ENCODE results near the gene HDAC11.
"Not testable (repeated sequence)": the region's sequence is repeated elsewhere in the genome, so short reads cannot be mapped to it uniquely, and the experiment has no call there.

Gene HDAC11

DNA sequence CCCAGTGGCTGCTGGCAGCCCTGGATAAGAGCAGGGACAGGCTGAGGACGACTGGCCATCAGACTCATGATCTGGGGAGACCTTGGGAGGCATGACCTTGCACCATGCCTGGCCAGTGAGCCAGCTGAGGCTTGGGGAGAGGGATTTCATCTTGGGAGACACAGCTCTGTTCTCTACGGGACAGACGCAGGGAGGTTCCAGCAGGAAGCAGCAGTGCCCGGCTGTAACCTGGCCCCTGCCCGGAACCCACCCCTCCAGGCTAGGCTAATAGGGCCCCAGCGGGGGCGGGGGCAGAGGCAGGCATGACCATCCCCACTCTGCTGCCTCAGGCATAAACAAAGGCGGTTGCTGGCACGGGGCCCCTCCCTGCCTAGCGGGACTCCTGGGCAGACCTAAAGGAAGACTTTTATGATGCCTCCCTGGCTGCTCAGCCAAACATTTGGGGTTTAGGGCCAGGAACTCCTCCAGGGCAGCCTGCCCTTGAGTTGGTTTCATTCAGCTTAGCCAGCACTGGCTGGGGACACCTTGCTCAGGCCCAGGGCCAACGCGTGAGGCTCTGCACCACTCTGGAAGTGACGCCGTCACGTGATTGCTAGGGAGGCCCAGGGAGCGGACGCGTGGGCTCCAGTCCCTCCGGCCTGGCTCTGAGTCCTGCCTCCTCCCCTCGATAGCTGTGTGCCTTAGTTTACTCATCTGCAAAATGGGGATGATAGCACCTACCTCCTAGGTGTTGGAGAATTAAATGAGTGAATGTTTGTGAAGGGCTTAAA lies 27.6 kb downstream of the HDAC11 start:
- no peak for DNase-seq (ENCODE audit: low read depth in 2 of 2)

DNA sequence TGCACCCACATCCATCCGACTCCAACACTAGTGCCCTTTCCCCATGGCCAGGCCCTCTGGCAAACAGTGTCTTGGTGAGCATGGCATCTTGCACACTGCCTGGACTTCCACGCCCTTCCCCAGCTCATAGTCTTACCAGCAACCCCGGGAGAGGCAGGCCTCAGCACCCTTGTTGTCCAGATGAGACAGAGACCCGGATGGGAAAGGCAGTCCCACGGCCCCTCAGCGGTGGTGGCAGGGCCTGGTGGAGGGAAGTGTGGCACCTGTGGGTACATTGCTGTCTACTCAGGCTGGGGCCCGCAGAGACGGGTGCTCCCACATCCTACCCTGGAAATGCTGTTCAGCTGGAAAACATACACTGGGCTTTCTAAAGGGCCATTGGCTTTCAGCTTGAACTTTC lies 28.4 kb downstream of the HDAC11 start:
- no peak for DNase-seq (ENCODE audit: low read depth in 2 of 2)

DNA sequence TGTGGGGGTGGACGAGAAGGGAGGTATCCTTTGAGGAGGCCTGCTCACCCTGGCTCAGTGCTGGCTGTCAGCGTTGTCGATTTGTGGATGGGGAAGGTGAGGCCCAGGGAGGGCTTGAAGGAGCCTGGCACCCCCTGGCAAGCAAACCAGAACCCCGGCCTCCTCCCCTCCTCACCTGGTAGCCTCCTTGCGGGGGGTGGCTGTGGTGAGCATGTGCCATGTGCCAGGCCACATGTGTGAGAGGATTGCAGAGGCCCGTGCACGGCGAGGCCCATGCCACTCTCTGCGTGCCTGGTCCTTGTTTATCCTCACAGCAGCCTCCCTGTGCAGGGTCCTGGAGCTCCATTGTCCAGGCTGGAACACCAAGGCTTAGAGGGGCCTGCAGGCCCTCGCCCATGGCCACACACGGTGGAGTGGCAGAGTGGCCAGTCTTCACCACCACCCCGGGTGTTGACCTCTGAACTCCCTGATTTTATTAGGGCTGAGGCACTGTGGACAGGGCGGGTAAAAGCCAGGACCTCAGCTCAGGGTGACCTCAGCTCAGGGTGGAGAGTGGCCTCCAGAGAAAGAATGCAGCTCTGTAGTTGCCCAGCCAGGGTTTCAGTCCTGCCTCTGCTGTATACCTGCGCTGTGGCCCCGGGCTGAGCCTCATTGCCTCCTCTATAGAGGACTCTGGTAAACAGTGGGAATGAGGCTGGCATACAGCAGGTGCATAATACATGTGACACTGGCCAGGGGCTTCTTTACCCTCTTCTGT lies 29.1 kb downstream of the HDAC11 start:
- DNase-seq (ENCODE audit: low read depth in 2 of 2) = no peak

DNA sequence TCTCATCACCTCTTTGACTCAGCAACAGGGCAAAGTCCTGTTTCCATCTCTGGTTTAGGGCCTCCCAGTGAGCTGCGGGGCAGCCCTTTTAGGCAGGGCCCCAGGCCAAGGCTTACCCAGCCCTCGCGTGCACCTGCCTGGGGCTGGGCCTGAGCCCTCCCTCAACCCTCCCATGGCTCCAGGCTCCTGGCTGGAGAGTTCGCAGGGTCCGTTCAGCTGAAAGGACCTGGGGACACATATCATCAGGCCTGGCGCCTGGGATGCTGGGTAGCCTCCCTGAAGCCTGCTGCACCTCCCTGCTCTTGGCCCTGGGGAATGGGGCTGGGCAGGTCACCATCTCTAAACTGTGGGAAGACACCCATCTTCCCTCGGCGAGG lies 29.7 kb downstream of the HDAC11 start:
- no peak for DNase-seq (ENCODE audit: low read depth in 2 of 2)

DNA sequence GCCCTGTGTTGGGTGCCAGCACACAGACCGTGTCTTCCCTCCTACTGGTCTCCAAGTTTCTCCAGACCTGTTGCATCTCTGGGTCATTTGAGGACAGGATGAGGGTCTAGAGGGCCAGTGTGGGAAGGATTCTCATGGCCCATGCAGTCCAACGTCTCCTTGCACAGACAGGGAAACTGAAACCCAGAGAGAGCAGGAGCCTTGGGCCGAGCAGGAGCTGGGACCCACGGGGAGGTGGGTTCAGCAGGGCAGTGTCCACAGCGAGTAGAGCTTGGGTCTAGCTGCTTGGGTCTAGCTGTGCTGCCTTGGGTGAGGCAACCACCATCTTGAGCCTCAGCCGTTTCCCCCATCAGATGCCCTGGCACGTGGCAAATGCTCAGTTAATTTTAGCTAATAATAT lies 32.3 kb downstream of the HDAC11 start:
- DNase-seq (ENCODE audit: low read depth in 2 of 2) = no peak

DNA sequence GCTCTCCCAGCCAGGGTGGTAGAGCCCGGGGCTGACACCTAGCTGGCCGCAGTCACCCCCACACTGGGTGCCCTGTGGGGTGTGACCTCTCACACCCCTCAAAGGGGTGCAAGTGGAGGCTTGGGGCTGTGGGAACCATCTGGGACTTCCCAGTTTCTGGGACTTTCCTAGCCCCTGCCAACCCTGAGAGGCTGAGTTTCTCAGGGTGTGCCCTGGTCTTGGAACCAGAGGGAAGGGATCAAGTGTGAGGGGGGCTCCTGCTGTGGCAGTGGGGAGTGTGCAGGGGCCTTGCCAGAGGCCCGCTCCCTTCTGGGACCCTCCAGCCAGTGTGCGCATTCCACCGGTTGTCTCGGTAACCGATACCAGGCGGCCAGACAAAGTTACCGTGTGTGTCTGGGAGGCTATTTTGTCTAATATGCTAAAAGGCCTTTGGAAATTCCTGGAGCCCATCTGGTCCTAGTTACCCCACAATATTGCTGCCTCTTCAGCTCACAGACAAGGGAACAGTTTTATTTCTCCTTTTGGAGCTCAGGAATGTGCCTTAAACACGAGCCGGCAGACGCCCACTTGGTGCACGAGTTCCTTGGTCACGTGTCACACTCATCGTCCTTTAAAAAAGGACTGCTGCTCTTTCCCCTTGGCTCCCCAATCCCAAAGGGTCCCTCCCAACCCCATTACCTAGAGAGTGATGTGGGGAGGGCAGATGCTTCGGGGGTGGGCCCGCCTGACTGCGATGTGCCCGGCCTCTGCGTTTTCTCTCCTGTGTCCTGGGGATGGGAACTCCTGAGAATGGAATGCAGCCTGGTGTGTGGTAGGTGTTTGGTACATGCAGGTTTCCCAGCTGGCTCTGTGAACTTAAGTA lies 33.2 kb downstream of the HDAC11 start:
- DNase-seq (ENCODE audit: low read depth in 2 of 2) = no peak

DNA sequence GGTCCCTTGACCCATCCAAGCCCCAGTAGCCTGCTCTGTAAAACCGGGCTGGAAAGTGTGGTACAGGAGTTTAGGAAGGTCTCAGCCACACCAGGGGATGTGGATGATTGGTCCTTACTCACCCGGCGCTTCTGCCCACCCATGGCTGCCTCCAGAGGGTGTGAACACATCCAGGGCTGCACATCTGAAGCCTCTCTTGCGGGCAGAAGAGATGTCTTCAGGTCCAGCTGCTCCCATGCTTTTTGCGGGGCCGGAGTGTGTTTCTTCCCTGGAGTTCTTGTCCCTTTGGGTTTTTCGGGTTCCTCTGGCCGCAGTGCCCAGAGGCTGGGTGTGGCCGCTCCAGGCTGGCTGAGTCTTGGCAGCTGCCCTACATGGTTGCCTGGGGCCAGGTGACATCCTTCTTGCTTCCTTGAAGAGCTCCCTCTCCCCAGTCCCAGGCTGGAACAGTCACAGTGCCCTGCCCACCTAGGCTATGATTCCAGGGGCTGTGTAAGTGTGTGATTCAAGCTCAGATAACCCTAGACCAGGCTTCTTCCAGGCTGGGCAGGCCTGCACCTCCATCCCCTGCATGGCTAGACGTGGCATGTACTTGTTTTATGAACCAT lies 33.9 kb downstream of the HDAC11 start:
- no peak for DNase-seq (ENCODE audit: low read depth in 2 of 2)

DNA sequence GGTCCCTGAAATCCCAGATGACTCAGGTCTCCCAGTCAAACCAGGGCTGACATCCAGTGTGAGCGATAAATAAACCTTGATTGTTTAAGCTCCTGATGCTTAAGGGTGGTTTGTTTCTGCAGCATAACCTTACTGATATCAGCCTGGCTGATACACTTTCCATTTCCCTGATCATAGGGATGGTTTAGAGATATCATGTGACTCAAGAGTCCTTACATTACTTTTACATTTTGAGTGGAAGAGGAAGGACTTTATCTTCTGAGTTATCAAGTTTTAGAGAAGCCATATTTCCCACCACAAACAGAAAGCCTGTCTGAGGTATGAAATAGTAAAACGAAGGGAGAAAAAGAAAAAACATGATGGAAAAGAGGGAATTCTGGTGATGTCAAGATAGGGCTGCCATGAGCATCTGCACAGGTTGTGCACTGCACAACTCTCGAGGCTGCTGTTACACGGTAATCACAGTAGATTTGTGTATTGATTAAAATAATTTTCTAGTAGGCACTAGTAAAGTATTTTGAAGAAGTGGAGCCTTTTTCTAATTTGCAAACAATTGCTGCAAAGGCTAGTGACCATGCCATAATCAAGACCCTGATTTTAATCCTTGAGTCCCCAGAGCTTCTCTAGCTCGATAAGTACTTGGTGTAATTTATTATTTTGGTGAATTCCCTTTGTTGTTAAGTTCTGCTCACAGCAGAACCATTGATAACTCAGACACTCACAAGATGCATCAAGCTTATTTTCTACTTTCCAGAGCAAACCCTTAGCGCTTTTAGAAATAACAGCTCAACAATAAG lies 34.7 kb downstream of the HDAC11 start:
- no peak for DNase-seq (ENCODE audit: low read depth in 2 of 2)

DNA sequence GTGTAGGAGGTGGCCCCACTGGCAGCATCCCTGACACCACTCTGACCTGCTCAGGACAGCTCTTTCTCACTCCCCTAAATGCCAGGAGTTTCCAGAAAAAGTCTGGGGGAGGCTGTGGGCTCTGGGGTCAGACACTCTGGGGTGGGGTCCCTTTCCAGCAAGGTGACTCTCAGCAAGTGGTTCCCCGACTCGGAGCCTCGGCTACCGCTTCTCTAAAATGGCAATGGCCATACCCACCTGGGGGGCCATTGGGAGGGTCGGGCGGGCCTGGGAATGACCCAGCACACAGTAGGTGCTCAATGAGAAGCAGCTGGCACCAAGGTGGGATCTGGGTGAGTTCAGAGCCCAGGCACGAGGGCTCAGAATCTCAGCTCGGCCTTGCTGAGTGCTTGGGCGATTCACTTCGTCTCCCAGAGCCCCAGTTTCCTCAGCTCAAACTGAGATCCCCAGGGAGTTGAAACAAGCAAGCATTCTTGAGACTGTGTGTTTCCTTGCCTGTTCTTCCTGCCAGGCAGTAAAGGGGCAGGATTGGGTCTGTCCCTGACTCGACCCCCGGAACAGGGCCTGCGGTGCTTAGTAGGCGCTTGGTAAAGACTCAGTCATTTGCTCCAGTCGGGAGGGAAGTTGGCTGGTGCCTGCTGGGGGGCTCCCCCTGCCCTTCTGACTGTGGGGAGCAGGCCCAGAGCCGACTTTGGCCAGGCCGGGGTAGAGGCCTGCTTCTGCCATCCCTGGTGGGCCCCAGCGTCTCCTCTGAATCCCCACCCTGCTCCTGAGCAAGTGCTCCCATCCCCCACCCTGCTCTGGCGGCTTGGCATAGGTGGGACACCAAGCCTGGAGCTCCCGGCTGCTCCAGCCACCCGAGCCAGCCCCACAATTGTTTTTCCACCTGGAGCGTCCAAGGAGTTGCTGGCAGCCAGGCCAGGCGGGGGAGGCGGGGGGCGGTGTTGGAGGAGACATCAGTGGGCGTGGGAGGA lies 36.0 kb downstream of the HDAC11 start:
- DNase-seq (ENCODE audit: low read depth in 2 of 2) = no peak

DNA sequence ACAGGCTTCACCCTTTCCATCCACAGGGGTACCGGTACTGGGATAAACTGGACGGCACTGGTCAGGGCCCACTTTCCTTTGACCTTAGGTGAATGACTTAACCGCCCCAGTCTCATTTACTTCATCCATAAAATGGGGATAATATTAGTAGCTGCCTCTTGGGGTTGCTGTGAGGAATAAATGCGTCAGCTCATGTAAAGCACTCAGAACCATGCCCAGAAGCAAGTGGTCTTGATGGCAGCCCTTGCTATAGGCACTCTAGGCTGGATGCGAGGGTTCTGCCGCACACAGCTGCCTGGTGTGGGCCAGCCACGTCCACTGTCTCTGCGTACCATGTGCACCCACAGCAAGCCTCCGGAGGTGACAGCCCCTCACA lies 36.6 kb downstream of the HDAC11 start:
- DNase-seq (ENCODE audit: low read depth in 2 of 2) = no peak

DNA sequence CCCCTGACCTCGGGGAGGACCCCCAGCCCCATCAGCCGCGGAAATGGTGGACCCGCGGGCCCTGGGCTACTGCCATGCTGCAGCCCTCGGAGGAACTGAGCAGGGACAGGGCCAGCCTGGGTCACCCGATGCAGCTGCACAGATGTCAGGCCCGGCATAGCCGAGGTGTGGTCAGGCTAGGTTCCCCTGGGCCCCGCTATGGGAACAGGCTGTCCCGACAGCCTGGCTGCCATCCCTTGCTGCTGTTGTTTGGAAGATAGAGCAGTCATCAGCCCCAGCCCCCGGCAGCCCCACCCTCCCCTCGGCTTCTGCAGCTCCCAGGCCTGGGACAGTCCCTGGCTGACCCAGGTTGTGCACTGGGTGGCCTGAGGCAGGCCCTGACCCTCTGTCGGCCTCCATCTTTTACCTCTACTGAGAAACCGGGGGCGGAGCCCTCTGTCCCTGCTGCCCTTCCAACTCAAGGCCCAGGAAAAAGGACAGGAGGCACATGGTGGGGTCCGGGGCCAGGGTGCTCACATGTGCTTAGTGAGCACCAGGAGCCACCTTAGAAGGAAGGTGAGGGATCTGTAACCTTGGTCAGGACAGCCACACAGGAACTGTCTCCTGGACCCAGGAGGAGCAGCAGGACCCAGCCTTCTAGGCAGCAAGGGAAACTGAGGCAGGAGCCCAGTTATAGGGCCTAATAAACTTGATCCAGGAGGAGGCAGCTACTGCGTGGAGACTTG lies 37.3 kb downstream of the HDAC11 start:
- DNase-seq (ENCODE audit: low read depth in 2 of 2) = no peak

DNA sequence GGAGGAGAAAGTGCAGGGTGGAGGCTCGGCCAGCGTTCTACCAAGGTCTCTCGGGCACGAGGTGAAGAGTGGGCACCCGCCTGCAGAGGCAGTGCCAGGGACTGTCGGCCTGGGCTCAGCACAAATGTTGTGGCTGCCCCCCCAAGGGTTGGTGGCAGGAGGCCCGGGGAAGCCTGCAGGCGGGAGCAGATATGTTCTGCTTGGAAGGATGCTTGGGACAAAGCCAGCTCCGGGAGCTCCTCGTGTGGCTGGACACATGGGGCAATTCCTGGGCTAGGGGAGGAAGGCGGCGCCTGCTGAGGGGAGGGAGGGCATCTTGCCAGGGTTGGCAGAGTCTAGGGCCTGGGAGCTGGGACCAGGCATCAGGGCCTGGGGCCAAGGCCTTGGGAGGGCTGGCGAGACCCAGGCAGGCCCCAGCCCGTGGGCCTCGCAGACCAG lies 38.4 kb downstream of the HDAC11 start:
- no peak for DNase-seq (ENCODE audit: low read depth in 2 of 2)

DNA sequence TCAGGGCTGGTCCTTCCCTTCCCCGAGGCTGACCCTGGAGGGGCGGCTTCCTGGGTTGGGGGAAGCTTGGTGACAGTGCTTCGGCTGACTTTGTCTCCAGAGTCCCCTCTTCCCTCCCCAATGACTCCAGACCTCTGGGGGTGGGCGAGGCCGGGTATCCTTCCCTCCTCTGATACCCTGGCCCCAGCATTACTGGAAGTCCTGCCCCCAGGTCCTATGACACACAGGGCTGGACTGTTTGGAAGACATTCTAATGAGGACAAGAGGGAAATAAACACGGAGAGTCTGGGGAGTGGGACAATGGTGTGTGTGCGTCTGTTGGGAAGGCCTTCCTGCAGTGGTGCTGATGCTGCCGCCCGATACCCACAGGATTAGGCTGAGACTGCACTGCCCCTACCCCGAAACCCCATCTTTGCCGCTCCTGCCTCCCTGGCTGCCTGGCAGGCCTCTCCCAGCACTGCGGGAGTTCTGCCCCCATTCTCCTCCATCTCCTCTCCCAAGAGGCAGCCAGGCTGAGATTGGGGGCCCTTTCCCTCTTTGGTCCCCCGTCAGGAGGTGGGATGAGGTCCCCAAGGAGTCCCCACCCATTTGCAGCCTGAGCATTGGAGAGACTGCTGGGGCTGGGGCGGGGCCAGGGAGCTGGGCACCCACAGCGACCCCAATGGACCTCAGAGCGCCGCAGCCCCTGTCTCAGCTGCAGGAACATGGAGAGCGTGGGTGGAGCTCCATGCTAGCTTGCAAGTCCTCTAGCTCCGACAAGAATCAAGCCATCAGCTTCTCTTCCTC lies 39.1 kb downstream of the HDAC11 start:
- DNase-seq (ENCODE audit: low read depth in 2 of 2) = no peak

DNA sequence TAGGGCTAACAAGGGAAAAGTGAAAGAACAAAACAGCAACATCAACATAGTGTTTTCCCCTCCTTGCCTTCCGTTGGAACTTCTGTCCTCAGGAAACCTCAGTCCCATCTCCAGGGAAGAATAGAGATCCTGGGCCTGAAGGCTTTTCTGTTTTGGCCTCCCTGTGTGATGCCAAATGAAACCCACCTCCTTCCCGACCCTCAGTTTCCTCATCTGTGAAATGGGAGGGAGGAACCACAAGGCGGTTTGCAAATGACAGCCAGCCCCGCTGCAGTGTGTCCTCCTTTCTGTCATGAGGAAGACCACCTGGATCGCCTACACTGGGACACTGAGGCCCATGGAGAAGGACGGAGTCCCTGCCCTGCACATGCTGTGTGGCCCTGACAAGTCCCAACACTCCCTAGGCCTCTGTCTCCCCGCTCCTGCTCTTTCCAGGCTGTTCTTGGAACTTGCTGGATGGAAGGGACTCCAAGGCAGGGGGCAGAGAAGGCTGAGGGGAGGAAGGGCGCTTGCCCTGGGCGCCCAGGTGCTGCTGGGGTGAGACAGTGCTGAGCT lies 40.3 kb downstream of the HDAC11 start:
- DNase-seq (ENCODE audit: low read depth in 2 of 2) = no peak

DNA sequence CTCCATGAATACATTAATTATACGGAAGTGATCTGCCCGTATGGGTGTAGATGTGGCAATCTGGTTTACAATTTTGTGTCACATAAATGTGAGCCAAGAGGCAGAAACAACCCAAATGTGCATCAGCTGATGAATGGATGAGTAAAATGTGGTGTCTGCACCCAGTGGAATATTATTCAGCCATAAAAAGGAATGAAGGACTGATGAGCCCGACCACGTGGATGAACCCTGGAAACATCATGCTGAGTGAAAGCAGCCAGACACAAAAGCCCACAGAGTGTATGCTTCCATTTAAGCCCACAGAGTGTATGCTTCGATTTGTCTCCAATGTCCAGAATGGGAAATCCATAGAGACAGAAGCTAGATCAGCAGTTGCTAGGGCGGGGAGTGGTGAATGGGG lies 41.2 kb downstream of the HDAC11 start:
- no peak for DNase-seq (ENCODE audit: low read depth in 2 of 2)

DNA sequence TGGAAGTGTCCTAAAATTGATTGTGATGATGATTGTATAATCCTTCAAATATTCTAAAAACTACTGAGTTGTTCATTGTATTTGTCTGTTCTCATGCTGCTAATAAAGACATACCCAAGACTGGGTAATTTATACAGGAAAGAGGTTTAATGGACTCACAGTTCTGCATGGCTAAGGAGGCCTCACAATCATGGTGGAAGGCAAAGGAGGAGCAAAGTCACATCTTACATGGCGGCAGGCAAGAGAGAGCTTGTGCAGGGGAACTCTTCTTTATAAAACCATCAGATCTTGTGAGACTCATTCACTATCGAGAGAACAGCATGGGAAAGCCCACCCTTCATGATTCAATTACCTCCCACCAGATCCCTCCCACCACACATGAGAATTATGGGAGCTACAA lies 41.6 kb downstream of the HDAC11 start:
- DNase-seq (ENCODE audit: low read depth in 2 of 2) = not testable (repeated sequence)

DNA sequence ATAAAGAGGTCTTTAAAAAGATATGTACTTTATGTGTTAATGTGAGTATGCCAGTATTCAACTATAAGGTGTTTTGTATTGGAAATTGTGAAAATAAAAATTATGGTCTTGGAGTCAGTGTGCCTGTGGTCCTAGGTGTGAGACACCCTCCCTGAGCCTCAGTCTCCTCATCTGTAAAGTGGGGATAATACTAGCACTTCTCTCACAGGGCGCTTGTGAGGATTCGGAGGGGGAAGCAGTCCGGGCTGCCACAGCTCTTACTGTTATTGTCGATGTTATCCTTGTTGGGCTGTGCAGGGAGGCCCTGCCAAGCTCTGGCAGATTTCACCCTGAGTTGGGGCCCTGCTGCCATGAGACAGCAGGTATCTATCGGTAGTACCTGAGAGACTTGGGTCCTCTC lies 42.1 kb downstream of the HDAC11 start:
- DNase-seq (ENCODE audit: low read depth in 2 of 2) = no peak

DNA sequence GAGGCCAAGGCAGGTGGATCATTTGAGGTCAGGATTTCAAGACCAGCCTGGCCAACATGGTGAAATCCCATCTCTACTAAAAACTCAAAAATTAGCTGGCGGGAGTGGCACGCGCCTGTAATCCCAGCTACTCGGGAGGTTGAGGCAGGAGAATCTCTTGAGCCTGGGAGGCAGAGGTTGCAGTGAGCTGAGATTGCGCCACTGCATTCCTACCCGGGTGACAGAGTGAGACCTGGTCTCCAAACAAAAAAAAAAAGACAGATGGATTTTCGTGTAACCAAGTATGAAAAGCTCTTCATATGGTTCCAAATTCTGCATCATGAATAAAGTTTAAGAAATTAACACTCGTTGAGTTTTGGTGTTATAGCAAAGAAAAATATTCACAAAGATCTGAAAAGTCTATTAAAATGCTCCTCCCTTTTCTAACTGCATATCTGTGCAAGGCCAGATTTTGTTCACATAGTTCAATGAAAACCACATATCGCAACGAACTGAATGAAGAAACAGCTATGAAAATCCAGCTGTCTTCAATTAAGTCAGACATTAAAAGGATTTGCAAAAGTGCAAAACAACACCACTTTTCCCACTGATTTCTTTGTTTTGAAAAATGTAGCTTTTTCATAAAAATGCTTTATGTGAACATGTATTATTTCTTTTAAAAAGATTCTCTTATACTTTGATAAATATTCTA lies 45.0 kb downstream of the HDAC11 start:
- no peak for DNase-seq (ENCODE audit: low read depth in 2 of 2)
